HUES48 (cell line): ENCODE results near the gene NKD1.

Experiments used
- H3K27ac ChIP-seq: one replicate; pipeline ENCODE4 v1.7.0; 2013; ENCODE audit warnings: low read depth, low read length, inconsistent platforms
- H3K27me3 ChIP-seq: 2 replicates; pipeline ENCODE4 v1.6.1; 2013; ENCODE audit warnings: mild to moderate bottlenecking, low read length; ENCODE audit not compliant: control insufficient read depth, insufficient read depth
- H3K36me3 ChIP-seq: 2 replicates; pipeline ENCODE4 v1.6.1; 2013; ENCODE audit warnings: low read length; ENCODE audit not compliant: control insufficient read depth, insufficient read depth
- H3K4me1 ChIP-seq: 2 replicates; pipeline ENCODE4 v1.6.1; 2013; ENCODE audit warnings: mild to moderate bottlenecking, low read length; ENCODE audit not compliant: control insufficient read depth, insufficient read depth
- H3K4me3 ChIP-seq: 2 replicates; pipeline ENCODE4 v1.5.1; 2013; ENCODE audit warnings: mild to moderate bottlenecking, low read depth, low read length
- H3K9ac ChIP-seq: 2 replicates; pipeline ENCODE4 v1.6.1; 2013; ENCODE audit warnings: mild to moderate bottlenecking, low read depth, low read length, moderate library complexity
- H3K9me3 ChIP-seq: 2 replicates; pipeline ENCODE4 v1.6.1; 2013; ENCODE audit warnings: low read length; ENCODE audit not compliant: control insufficient read depth, insufficient read depth

The NKD1 gene

DNA sequence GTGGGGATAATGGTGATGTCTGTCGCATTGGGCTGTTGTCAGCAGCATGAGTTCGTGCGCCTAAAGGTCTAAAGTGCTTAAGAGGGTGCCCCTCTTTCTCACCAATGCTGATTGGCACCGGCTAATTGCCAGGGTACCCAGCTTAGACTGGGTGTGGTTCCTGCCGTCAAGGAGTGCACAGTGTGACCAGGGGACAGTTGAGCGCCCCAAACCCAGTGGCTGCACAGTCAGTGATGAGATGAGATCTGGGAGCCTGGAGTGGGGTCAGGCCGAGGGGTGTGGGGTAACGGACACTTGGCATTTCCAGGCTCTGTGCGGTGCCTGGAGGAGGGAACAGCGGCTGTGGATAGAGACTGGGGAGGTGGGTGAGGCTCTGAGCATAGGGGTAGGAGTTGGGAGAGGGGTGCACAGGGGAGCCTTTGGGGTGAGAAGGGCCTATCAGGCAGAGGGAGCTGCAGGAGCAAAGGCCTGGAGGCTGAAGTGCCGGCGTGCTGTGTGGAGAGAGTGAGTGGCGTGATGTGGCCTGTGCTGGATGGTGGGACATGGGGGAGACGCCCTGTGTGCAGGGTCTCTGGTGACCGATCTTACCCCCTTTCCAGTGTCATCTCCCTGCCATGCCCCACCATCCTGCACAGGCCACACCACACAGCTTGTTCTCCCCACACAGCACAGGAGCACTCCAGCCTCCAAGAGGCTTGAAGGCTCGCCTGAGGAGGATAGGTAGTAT, 74.6 kb downstream of the NKD1 start:
- Histone ChIP-seq H3K9me3 (no peaks in the 10 kb centered on the region), H3K4me1 (no peaks in the 10 kb centered on the region), H3K27me3 (no peaks in the 10 kb centered on the region), H3K36me3 (no peaks in the 10 kb centered on the region), H3K27ac (no peak overlapping the region), H3K4me3 (no peak overlapping the region), H3K9ac (no peak overlapping the region)

GRCh38 chr16:50624449-50624970, 76.3 kb downstream of the NKD1 start:
- H3K4me3 ChIP-seq = no peak overlapping the region
- no peaks in the 10 kb centered on the region for H3K4me1 ChIP-seq
- H3K9ac ChIP-seq = no peak overlapping the region
- no peaks in the 10 kb centered on the region for H3K9me3 ChIP-seq
- no peak overlapping the region for H3K27ac ChIP-seq
- H3K27me3 ChIP-seq = no peaks in the 10 kb centered on the region
- no peaks in the 10 kb centered on the region for H3K36me3 ChIP-seq

DNA sequence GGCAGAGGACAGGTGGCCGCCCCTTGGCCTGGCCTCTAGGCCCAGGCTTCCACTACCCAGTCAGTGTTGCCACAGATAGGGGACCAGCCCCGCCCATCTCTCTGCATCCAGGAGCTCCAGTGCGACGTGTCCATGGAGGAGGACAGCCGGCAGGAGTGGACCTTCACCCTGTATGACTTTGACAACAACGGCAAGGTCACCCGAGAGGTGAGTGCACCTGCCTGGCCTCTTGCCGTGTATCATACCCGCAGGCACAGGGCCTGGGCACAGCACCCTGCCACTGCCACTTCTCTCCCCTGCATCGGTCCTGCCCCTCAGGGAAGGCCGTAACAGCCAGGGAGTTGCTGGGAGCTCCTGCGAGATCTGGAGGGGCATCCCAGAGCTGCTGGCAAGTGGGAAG, 77.2 kb downstream of the NKD1 start:
- Histone ChIP-seq H3K9me3 (no peaks in the 10 kb centered on the region), H3K27me3 (no peaks in the 10 kb centered on the region), H3K4me3 (no peak overlapping the region), H3K9ac (no peak overlapping the region), H3K4me1 (no peaks in the 10 kb centered on the region), H3K27ac (no peak overlapping the region), H3K36me3 (no peaks in the 10 kb centered on the region)

- no peaks in the 10 kb centered on the region for H3K27me3 ChIP-seq
- no peaks in the 10 kb centered on the region for H3K4me1 ChIP-seq
- H3K4me3 ChIP-seq = no peak overlapping the region
- H3K27ac ChIP-seq = no peak overlapping the region
- H3K9me3 ChIP-seq = no peaks in the 10 kb centered on the region
- H3K9ac ChIP-seq = no peak overlapping the region
- no peaks in the 10 kb centered on the region for H3K36me3 ChIP-seq
Measured at GRCh38 chr16:50626868-50627267, 78.7 kb downstream of the NKD1 start.

- Histone ChIP-seq H3K27ac (no peak overlapping the region), H3K36me3 (no peaks in the 10 kb centered on the region), H3K4me1 (no peaks in the 10 kb centered on the region), H3K27me3 (no peaks in the 10 kb centered on the region), H3K9ac (no peak overlapping the region), H3K4me3 (no peak overlapping the region), H3K9me3 (no peaks in the 10 kb centered on the region)
Measured at GRCh38 chr16:50627419-50627818, 79.2 kb downstream of the NKD1 start.

DNA sequence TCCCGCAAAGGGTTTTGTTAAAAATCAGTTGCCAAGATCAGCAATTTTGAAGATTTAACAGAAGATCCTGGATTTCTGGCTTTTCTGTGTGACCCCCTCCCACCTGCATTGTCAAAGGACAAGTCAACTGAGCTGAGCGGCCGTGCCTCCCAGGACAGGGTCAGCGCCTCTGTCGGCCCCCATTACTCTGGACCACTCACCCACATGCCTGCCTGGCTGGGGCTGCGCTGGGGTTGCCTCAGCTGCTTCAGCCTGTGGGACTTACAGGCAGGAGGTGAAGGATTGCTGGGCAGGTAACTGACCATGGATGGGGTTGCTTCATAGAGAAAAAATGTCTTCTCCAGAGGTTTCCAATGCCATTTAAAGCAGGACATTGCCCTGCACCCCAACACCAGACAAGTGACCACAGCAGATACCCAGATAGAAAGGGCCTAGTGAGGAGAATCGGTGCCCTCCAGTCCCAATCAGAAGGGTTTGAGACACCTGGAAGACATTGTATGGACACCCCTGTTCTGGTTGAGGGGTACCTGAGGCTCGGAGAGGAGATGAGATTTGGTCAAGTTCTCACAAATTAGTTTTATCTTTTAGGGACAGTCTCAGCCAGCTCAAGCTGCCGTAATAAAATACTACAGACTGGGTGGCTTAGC, 80.1 kb downstream of the NKD1 start:
- Histone ChIP-seq H3K27me3 (no peaks in the 10 kb centered on the region), H3K36me3 (no peaks in the 10 kb centered on the region), H3K4me1 (no peaks in the 10 kb centered on the region), H3K4me3 (no peak overlapping the region), H3K27ac (no peak overlapping the region), H3K9ac (no peak overlapping the region), H3K9me3 (no peaks in the 10 kb centered on the region)

DNA sequence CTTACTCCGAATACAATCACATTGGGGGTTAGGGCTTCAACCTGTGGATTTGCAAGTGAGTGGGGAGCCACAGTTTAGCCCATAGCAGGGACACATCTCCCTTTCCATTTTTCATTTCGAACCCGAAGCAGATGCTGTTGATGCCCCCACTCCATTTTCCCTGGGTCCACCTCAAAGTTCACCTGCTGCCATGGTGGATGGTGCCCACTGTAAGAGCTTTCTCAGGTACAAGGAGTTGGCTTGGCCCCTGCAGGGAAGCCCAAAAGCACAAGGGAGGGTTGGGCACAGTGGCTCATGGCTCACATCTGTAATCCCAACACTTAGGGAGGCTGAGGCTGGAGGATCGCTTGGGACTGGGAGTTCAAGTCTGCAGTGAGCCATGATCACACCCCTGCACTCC, 81.1 kb downstream of the NKD1 start:
- H3K4me1 ChIP-seq = no peaks in the 10 kb centered on the region
- H3K27ac ChIP-seq = no peak overlapping the region
- H3K27me3 ChIP-seq = no peaks in the 10 kb centered on the region
- no peak overlapping the region for H3K9ac ChIP-seq
- no peak overlapping the region for H3K4me3 ChIP-seq
- H3K36me3 ChIP-seq = no peaks in the 10 kb centered on the region
- H3K9me3 ChIP-seq = no peaks in the 10 kb centered on the region

- H3K27me3 ChIP-seq = no peaks in the 10 kb centered on the region
- no peaks in the 10 kb centered on the region for H3K9me3 ChIP-seq
- no peaks in the 10 kb centered on the region for H3K36me3 ChIP-seq
- no peak overlapping the region for H3K27ac ChIP-seq
- no peaks in the 10 kb centered on the region for H3K4me1 ChIP-seq
- no peak overlapping the region for H3K9ac ChIP-seq
- H3K4me3 ChIP-seq = no peak overlapping the region
Measured at GRCh38 chr16:50630394-50631020, 82.3 kb downstream of the NKD1 start.

- Histone ChIP-seq H3K27ac (no peak overlapping the region), H3K4me3 (no peak overlapping the region), H3K36me3 (no peaks in the 10 kb centered on the region), H3K9me3 (no peaks in the 10 kb centered on the region), H3K9ac (no peak overlapping the region), H3K27me3 (no peaks in the 10 kb centered on the region), H3K4me1 (no peaks in the 10 kb centered on the region)
Measured at GRCh38 chr16:50631249-50631984, 83.2 kb downstream of the NKD1 start.

GRCh38 chr16:50631985-50632576, 83.9 kb downstream of the NKD1 start:
- Histone ChIP-seq H3K27ac (no peak overlapping the region), H3K9ac (no peak overlapping the region), H3K36me3 (no peaks in the 10 kb centered on the region)

More at GRCh38 chr16:50631985-50632576, 83.9 kb downstream of the NKD1 start:
- H3K4me1 ChIP-seq = no peaks in the 10 kb centered on the region
- H3K9me3 ChIP-seq = no peaks in the 10 kb centered on the region
- no peaks in the 10 kb centered on the region for H3K27me3 ChIP-seq
- H3K4me3 ChIP-seq = no peak overlapping the region
